GM19463 (cell line): ENCODE measurements around the gene HSPA1A.
"Not testable (repeated sequence)": the region's sequence is repeated elsewhere in the genome, so short reads cannot be mapped to it uniquely, and the experiment has no call there.

ENCODE experiments used
- ATAC-seq: cut with Tn5 transposase; IDR thresholded peaks from one replicate; pipeline ENCODE4 v1.9.1; 2021; ENCODE audit warnings: mild to moderate bottlenecking, moderate library complexity; ENCODE audit not compliant: unreplicated experiment

Gene HSPA1A

GRCh38 chr6:31861150-31861549, 45.8 kb downstream of the HSPA1A start:
- ATAC-seq: no peak

DNA sequence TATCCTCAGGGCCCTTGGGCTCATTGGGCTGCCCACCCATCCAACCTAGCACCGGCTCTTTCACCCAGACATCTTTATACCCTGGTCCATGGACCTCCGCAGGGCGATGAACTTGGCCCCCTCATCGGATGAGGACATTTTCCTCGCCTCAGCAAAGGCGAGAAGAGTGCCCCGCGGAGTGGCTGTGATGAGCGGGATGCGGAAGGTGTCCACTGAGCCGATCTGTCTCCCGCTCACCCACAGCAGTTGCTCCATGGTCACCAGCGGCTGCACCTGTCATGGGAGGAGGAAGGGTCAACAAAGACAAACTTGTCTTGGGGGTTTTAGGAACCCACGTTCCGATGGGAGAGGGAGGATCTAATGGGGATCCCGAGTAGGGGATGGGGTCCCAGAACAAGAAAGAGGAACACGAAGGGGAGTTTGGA, 46.6 kb downstream of the HSPA1A start:
- no peak for ATAC-seq

- peak; percentile 95 for ATAC-seq
Measured at GRCh38 chr6:31862344-31863235, 47.2 kb downstream of the HSPA1A start, which contains the start of gene NEU1. NEU1 (minus strand) TSS chr6:31862821; CDS start chr6:31862776, 45 bp downstream.

- ATAC-seq: not testable (repeated sequence)
Measured at GRCh38 chr6:31864123-31864562, 48.8 kb downstream of the HSPA1A start.

DNA sequence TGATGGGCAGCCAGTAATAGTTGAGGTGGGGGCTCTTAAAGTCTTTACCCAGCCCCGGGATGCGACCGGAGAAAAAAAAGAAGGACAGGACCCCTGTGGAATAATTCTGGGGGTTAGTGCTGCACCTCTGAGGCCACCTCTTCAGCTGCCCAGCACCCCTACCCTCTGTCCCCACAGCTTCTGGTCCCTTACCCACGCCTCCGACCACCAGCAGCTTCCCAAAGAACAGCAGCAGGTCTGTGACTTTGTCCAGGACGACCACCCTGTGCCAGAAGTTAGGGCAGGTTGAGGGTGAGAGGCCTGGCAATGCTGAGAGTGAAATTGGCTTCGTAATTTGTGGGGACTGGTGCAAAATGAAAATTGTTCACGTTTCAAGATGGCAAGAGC, 49.5 kb downstream of the HSPA1A start:
- no peak for ATAC-seq

- no peak for ATAC-seq
Measured at GRCh38 chr6:31865205-31866118, 50.1 kb downstream of the HSPA1A start.
